Peyer's patch (tissue), 4 donors: ENCODE data around the gene KPNA3.

Source experiments
- CTCF ChIP-seq, 6 experiments: fragments of 450-650 bp in 4 of 6; fragments of 200-600 bp in 2 of 6; sonication (generic) in 1 of 6; IDR thresholded peaks; one replicate each; pipeline ENCODE4 v1.5.1; 2017 to 2019; ENCODE audit warnings: antibody characterized with exemption in 6 of 6, mild to moderate bottlenecking in 3 of 6, moderate library complexity in 1 of 6
- POLR2A ChIP-seq, 2 donors: fragments of 450-650 bp; IDR thresholded peaks; one replicate each; pipeline ENCODE4 v1.5.1; 2017; ENCODE audit warnings: antibody characterized with exemption in 2 of 2, mild to moderate bottlenecking in 2 of 2, moderate library complexity in 2 of 2

DNA sequence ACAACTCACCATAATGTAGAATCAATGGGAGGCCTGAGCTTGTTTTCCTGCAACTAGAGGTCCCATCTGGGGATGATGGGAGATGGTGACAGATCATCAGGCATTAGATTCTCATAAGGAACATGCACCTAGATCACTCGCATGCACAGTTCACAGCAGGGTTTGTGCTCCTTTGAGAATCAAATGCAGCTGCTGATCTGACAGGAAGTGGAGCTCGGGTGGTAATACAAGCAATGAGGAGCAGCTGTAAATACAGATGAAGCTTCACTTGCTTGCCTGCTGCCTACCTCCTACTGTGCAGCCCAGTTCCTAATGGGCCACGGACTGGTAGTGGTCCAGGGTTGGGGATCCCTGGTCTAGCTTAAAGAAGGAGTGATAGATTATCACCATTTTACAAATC lies 33.0 kb downstream of the KPNA3 start:
- no peak for TF ChIP-seq POLR2A (IDR thresholded peaks at IDR 0.05)
- TF ChIP-seq CTCF (IDR thresholded peaks at IDR 0.05) = no peak
